AG09309 (cell line): ENCODE data around the gene ANKDD1A.

Source experiments
- DNase-seq: peaks from one replicate; pipeline ENCODE4 v3.0.0-alpha.2; 2010; ENCODE audit warnings: low read depth
- H3K4me3 ChIP-seq: 2 replicates; pipeline ENCODE4 v1.5.1; 2011; ENCODE audit warnings: mild to moderate bottlenecking, low read depth, low read length, moderate library complexity; ENCODE audit not compliant: control insufficient read depth
- TF ChIP-seq, protein P1 (sequence below): IDR thresholded peaks from 2 replicates; pipeline ENCODE4 v1.5.1; 2011; ENCODE audit warnings: mild to moderate bottlenecking, low read depth, low read length, inconsistent platforms; ENCODE audit not compliant: insufficient read depth, control insufficient read depth; ENCODE audit errors: missing control alignments

The ANKDD1A gene

DNA sequence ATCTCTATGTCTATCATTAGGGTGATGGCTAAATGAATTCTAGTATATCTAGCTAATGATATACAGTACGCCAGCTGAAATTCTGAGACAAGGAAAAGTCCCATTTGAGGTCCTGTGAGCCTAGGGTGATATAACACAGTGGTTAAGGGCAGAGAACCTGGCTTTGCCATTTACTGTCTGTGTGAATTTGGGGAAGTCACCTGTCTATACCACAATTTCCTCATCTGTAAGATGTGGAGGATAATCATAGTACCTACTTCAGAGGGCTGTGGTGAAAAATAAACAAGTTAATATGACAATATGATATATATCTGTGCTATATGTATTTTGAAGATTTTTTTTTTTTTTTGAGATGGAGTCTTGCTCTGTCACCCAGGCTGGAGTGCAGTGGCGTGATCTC lies 9.8 kb upstream of the ANKDD1A start:
- DNase-seq: no peak

DNA sequence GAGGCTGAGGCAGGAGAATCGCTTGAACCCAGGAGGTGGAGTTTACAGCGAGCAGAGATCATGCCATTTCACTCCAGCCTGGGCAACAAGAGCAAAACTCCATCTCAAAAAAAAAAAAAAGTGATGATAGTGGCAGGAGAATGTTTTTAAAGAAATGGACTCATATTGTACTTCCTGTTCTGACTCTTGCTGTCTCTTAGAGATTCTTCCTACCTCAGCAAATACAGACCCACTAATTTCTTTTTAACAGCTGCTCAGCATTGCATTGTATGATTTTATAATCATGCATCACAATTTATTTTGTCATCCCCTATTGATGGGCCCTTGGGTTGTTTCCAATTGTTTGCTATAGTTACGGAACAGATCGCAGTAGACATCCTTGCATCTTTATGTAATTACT lies 8.8 kb upstream of the ANKDD1A start:
- DNase-seq: no peak
- TF ChIP-seq, protein P1, sequence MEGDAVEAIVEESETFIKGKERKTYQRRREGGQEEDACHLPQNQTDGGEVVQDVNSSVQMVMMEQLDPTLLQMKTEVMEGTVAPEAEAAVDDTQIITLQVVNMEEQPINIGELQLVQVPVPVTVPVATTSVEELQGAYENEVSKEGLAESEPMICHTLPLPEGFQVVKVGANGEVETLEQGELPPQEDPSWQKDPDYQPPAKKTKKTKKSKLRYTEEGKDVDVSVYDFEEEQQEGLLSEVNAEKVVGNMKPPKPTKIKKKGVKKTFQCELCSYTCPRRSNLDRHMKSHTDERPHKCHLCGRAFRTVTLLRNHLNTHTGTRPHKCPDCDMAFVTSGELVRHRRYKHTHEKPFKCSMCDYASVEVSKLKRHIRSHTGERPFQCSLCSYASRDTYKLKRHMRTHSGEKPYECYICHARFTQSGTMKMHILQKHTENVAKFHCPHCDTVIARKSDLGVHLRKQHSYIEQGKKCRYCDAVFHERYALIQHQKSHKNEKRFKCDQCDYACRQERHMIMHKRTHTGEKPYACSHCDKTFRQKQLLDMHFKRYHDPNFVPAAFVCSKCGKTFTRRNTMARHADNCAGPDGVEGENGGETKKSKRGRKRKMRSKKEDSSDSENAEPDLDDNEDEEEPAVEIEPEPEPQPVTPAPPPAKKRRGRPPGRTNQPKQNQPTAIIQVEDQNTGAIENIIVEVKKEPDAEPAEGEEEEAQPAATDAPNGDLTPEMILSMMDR: no peak
- no peak overlapping the region for H3K4me3 ChIP-seq

More for the DNA sequence above, 9.8 kb upstream of the ANKDD1A start:
- TF ChIP-seq, protein P1: no peak
- H3K4me3 ChIP-seq: no peak overlapping the region

DNA sequence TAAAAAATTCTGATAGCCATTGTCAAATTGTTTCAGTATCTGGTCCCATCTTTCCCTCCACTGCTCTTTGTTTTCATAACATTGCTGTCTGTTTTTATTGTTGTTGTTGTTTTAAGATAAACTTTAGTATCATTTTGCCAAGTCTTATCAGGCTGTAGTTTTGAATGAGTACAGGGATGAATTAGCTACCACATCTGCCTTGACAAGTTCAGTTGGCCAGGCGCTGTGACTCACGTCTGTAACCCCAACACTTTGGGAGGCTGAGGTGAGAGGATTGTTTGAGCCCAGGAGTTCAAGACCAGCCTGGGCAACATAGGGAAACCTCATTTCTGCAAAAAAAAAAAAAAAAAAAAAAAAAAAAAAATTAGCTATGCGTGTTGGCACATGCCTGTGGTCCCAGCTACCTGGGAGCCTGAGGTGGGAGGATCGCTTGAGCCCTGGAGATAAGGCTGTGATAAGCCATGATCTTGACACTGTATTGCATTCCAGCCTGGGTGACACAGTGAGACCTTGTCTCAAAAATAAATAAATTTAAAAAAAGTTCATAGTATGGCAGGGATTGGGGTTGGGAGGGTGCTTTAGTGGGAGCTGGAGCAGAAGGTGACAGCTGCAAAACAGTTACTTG lies 8.3 kb upstream of the ANKDD1A start:
- no peak overlapping the region for H3K4me3 ChIP-seq
- TF ChIP-seq, protein P1: no peak
- DNase-seq: no peak

DNA sequence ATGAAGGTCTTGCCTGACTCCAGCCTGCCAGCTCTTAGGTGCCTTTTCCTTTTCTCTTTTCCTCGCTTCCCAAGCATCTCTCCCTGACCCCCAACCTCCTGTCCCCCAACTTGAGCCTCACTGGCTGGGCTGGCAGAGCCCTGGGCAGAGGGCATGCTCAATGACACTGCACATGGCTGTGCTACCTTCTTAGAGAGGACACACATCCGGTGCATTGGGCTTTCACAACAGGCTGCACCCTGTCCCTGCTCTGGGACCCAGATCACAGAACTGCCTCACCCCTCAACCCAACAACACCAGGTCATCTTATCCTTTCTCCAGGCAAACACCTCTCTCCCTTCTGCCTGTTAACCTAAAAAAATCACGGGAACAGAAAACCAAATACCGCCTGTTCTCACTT lies 7.5 kb upstream of the ANKDD1A start:
- TF ChIP-seq, protein P1: no peak
- no peak overlapping the region for H3K4me3 ChIP-seq
- DNase-seq: no peak

DNA sequence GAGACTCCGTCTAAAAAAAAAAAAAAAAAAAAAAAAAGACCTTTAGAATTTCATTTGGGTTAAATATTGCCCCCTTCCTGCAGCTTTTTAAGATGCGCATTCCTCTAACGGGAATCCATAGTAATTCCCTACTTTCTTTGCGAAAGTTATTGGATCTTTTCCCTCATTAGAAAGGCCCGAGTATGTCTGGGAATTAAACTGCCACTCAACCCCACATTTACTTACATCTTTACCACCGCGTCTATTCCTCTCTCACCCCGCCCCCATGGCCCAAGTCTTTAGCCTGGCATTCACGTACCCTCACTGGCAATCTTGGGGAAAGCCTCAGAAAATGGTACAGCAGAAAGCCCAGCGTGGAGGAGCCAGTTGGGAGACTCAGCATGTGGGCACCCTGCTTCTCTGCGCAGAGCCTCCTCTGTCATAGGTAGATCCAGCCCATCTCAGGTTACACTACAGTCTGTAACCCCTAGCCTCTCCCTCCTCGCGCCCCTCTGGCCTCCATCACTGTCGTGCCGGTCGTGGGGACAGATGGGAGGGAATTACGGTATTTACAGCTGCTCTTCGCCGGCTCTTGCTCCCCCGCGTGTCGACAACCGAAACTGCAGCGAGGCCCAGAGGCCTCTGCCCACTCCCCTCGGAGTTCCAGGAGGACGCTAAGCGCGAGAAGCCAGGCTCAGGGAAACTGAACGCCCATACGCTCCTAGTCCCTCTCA lies 6.4 kb upstream of the ANKDD1A start:
- no peak for DNase-seq
- TF ChIP-seq, protein P1: peak; percentile 93
- H3K4me3 ChIP-seq: peak overlapping the region; percentile 40

DNA sequence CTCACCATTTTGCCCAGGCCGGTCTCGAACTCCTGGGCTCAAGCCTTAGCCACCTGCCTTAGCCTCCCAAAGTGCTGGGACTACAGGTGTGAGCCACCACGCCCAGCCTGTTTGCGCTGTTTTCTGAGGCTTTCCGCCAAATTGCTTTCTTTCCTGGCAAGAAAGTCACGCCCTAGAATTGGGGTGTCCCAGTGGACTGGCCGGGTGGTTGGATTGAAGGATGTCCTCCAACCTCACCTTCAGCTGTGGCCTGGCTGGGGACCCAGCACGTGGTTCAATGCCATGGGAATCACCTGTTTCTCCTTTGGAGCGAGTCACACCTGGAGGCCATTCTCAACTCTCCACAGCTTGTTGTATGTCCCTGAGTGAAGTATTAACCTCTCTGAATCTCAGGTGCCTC lies 5.8 kb upstream of the ANKDD1A start:
- DNase-seq: no peak
- no peak overlapping the region for H3K4me3 ChIP-seq
- TF ChIP-seq, protein P1: no peak

DNA sequence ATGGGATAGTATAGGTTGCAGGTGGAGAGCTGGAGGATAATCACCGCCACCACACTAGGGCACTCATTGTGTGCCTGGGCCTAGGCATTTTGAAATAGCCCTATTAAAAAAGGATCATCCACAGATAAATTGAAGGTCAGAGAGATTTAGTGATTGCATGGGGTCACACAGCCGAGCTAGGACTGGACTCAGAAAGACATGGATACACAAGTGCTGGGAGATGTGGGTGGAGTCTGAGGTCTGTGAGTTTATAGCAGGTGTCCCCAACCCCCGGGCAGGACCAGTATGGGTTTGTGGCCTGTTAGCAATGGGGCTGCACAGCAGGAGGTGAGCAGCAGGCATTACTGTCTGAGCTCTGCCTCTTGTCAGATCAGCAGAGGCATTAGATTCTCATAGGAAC lies 5.3 kb upstream of the ANKDD1A start:
- TF ChIP-seq, protein P1: no peak
- H3K4me3 ChIP-seq: no peak overlapping the region
- DNase-seq: no peak
